SK-N-SH (cell line): ENCODE data around the gene CFAP43. TPM values are rescaled to one million over a fixed set of nuclear protein-coding genes. Genes with fewer than 3 reads are reported as not detected.

ENCODE experiments used
- CTCF ChIA-PET: fragments of 300-600, 350-600 bp; formaldehyde crosslinking; extraction: SDS; loops from one replicate; lab custom pipeline; 2021; lab: Yijun Ruan, JAX
- POLR2A ChIA-PET: fragments of 350-600 bp; sonication (Branson Sonifier 250); formaldehyde crosslinking; extraction: SDS; loops from one replicate; lab custom pipeline; 2020; ENCODE audit warnings: antibody characterized with exemption, inconsistent platforms; lab: Yijun Ruan, JAX
- DNase-seq: peaks from one replicate; pipeline ENCODE4 v3.0.0; 2012
- H2AFZ ChIP-seq: fragments of 200-600 bp; sonication (generic); 2 replicates; pipeline ENCODE4 v1.8.1; 2016; ENCODE audit warnings: antibody characterized with exemption, mild to moderate bottlenecking, low read depth
- H3F3A ChIP-seq: fragments of 200-600 bp; sonication (generic); replicated peaks from 2 replicates; pipeline ENCODE3; 2016; ENCODE audit warnings: antibody characterized with exemption, mild to moderate bottlenecking; ENCODE audit not compliant: insufficient read depth
- H3K27ac ChIP-seq, 2 experiments: fragments of 200-500 bp in 1 of 2; fragments of 200-600 bp in 1 of 2; sonication (Bioruptor generic) in 1 of 2; sonication (generic), shearing (Covaris generic) in 1 of 2; 2 replicates each; pipeline versions ENCODE4 v1.5.1 to v1.6.1; 2014 to 2016; ENCODE audit warnings: low read depth in 2 of 2, inconsistent platforms in 1 of 2, low read length in 1 of 2, mild to moderate bottlenecking in 1 of 2, mixed read lengths in 1 of 2
- H3K27me3 ChIP-seq: fragments of 200-600 bp; sonication (generic), shearing (Covaris generic); 2 replicates; pipeline ENCODE4 v1.6.1; 2016; ENCODE audit warnings: mixed run types; ENCODE audit not compliant: insufficient read depth
- H3K36me3 ChIP-seq, 2 experiments: fragments of 200-500 bp in 1 of 2; fragments of 200-600 bp in 1 of 2; sonication (Bioruptor generic) in 1 of 2; sonication (generic) in 1 of 2; replicated peaks in 1 of 2; 2 replicates each; pipeline versions ENCODE3 to v1.5.1; 2014 to 2016; ENCODE audit warnings: low read length in 1 of 2, mild to moderate bottlenecking in 1 of 2; ENCODE audit not compliant: insufficient read depth in 2 of 2, control insufficient read depth in 1 of 2
- H3K4me1 ChIP-seq, 2 experiments: fragments of 200-500 bp in 1 of 2; fragments of 200-600 bp in 1 of 2; sonication (Bioruptor generic) in 1 of 2; sonication (generic), shearing (Covaris generic) in 1 of 2; 2 replicates each; pipeline versions ENCODE4 v1.5.1 to v1.6.1; 2014 to 2016; ENCODE audit warnings: low read depth in 1 of 2, low read length in 1 of 2, mixed run types in 1 of 2; ENCODE audit not compliant: insufficient read depth in 2 of 2, control insufficient read depth in 1 of 2
- H3K4me2 ChIP-seq: fragments of 200-600 bp; sonication (generic), shearing (Covaris generic); 2 replicates; pipeline ENCODE4 v1.6.1; 2017; ENCODE audit warnings: mixed run types
- H3K4me3 ChIP-seq, 2 experiments: fragments of 200-500 bp in 1 of 2; fragments of 200-600 bp in 1 of 2; sonication (Bioruptor generic) in 1 of 2; sonication (generic), shearing (Covaris generic) in 1 of 2; 2 replicates each; pipeline versions ENCODE4 v1.5.1 to v1.8.1; 2014 to 2016; ENCODE audit warnings: low read depth in 2 of 2, inconsistent platforms in 1 of 2, low read length in 1 of 2, mild to moderate bottlenecking in 1 of 2, mixed read lengths in 1 of 2, moderate library complexity in 1 of 2
- H3K79me2 ChIP-seq: fragments of 200-600 bp; sonication (generic); 2 replicates; pipeline ENCODE4 v1.8.1; 2017; ENCODE audit warnings: mild to moderate bottlenecking; ENCODE audit not compliant: insufficient read depth
- H3K9ac ChIP-seq: fragments of 200-600 bp; sonication (generic); 2 replicates; pipeline ENCODE4 v1.6.1; 2017; ENCODE audit warnings: mixed run types
- H3K9me2 ChIP-seq: fragments of 200-600 bp; sonication (generic); 2 replicates; pipeline ENCODE4 v1.6.1; 2017; ENCODE audit warnings: mixed run types
- H3K9me3 ChIP-seq: fragments of 200-600 bp; sonication (generic); 2 replicates; pipeline ENCODE4 v1.6.1; 2017; ENCODE audit warnings: mixed run types, mild to moderate bottlenecking, moderate library complexity
- H4K20me1 ChIP-seq: fragments of 200-600 bp; sonication (generic); 2 replicates; pipeline ENCODE4 v1.6.1; 2017; ENCODE audit warnings: mild to moderate bottlenecking, mixed run types; ENCODE audit not compliant: insufficient read depth
- ELF1 ChIP-seq: IDR thresholded peaks from 2 replicates; pipeline ENCODE4 v1.4.0; 2012
- FOXJ3 ChIP-seq: sonication (generic); formaldehyde crosslinking; IDR thresholded peaks from 2 replicates; pipeline ENCODE4 v1.5.1; 2020; ENCODE audit warnings: mild to moderate bottlenecking, missing genetic modification reagents
- GATA2 ChIP-seq: sonication (generic); formaldehyde crosslinking; IDR thresholded peaks from 2 replicates; pipeline ENCODE4 v1.5.0; 2020; ENCODE audit warnings: mild to moderate bottlenecking, missing genetic modification reagents
- JUND ChIP-seq: IDR thresholded peaks from 2 replicates; pipeline ENCODE4 v1.4.0; 2012
- MXI1 ChIP-seq: IDR thresholded peaks from 2 replicates; pipeline ENCODE4 v1.6.1; 2012; ENCODE audit warnings: mild to moderate bottlenecking, low read depth, low read length, improper control_type of control experiment
- NFIC ChIP-seq: IDR thresholded peaks from 2 replicates; pipeline ENCODE4 v1.4.0; 2012; ENCODE audit warnings: borderline replicate concordance
- RAD21 ChIP-seq: IDR thresholded peaks from 2 replicates; pipeline ENCODE4 v1.6.1; 2012; ENCODE audit warnings: mild to moderate bottlenecking, low read length
- RCOR1 ChIP-seq: fragments of 150-350 bp; IDR thresholded peaks from 2 replicates; pipeline ENCODE4 v1.6.1; 2017; ENCODE audit warnings: antibody characterized with exemption, low read length
- RFX5 ChIP-seq: IDR thresholded peaks from 2 replicates; pipeline ENCODE4 v1.6.1; 2012; ENCODE audit warnings: mild to moderate bottlenecking, improper control_type of control experiment, low read length
- RXRA ChIP-seq: IDR thresholded peaks from 2 replicates; pipeline ENCODE4 v1.4.0; 2012; ENCODE audit warnings: low read depth, mild to moderate bottlenecking, borderline replicate concordance
- TAF1 ChIP-seq: IDR thresholded peaks from 2 replicates; pipeline ENCODE4 v1.6.1; 2012; ENCODE audit warnings: low read depth, mild to moderate bottlenecking, low read length, moderate library complexity, borderline replicate concordance
- USF2 ChIP-seq: fragments of 150-350 bp; IDR thresholded peaks from 2 replicates; pipeline ENCODE4 v1.6.1; 2017; ENCODE audit warnings: antibody characterized with exemption, low read length, low read depth, borderline replicate concordance
- WGBS: methylation state at CpG from one replicate; pipeline ENCODE4 v1.1.6; 2017; ENCODE audit warnings: low lambda C conversion rate; 5-methylcytosine and 5-hydroxymethylcytosine counted together
- polyA plus RNA-seq, 3 experiments: library from polyadenylated mRNA; depleted of rRNA; stranded (reverse); fragments of >200 nt; gene quantifications; 2 replicates each; pipeline ENCODE4 v1.2.3, GENCODE V29; 2012
- TF ChIP-seq, protein P1 (sequence below): fragments of 150-350 bp; IDR thresholded peaks from 2 replicates; pipeline ENCODE4 v1.6.1; 2016; ENCODE audit warnings: mild to moderate bottlenecking, low read depth, low read length

CFAP43 gene
- polyA plus RNA-seq, 1 of the 3 experiments (the other 2 are of a cell fraction): 0.35 TPM

- H3F3A ChIP-seq: peaks cover 59% of the 10 kb centered on the region
- ChIA-PET CTCF (interaction anchor here (1.1 to 3.2 kb wide), 5 partner anchors 15 to 372 kb away, joined by 3 to 13 read pairs (median 4); no protein-coding TSS in a partner anchor), POLR2A (no interaction called here)
- no peaks in the 10 kb centered on the region for H3K27me3 ChIP-seq
- DNase-seq: no peak
- H3K4me2 ChIP-seq: peak overlapping the region; percentile 53; the same call in 1 of the 2 replicates
- H3K36me3 ChIP-seq: peaks cover 65 to 71% of the 10 kb centered on the region in 2 experiments
- no peaks in the 10 kb centered on the region for H3K9me3 ChIP-seq
- H3K79me2 ChIP-seq: peaks cover 88% of the 10 kb centered on the region
- H3K4me3 ChIP-seq: no peak overlapping the region; a peak in 1 of 4 replicates
- no peak overlapping the region; the same call in 1 of the 2 replicates for H3K9ac ChIP-seq
- no peaks in the 10 kb centered on the region for H3K9me2 ChIP-seq
- peaks cover 17% of the 10 kb centered on the region for H4K20me1 ChIP-seq
- H3K27ac ChIP-seq: peak overlapping the region in 1 of 2 experiments; percentile 93; a peak in 2 of 4 replicates
- 82% methylated on average over 3 of the region's 3 CpGs for WGBS
- H3K4me1 ChIP-seq: peaks cover 11 to 35% of the 10 kb centered on the region in 2 experiments
- no peak overlapping the region for H2AFZ ChIP-seq
- TF ChIP-seq JUND (no peak), RAD21 (no peak), NFIC (no peak), FOXJ3 (CRISPR knock-in tag) (no peak), RXRA (no peak), ELF1 (no peak), MXI1 (no peak), RCOR1 (no peak), USF2 (no peak)
- TF ChIP-seq, protein P1, sequence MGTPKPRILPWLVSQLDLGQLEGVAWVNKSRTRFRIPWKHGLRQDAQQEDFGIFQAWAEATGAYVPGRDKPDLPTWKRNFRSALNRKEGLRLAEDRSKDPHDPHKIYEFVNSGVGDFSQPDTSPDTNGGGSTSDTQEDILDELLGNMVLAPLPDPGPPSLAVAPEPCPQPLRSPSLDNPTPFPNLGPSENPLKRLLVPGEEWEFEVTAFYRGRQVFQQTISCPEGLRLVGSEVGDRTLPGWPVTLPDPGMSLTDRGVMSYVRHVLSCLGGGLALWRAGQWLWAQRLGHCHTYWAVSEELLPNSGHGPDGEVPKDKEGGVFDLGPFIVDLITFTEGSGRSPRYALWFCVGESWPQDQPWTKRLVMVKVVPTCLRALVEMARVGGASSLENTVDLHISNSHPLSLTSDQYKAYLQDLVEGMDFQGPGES: no peak
These were observed 27.3 kb upstream of the CFAP43 start for GRCh38 chr10:104259456-104259855.

DNA sequence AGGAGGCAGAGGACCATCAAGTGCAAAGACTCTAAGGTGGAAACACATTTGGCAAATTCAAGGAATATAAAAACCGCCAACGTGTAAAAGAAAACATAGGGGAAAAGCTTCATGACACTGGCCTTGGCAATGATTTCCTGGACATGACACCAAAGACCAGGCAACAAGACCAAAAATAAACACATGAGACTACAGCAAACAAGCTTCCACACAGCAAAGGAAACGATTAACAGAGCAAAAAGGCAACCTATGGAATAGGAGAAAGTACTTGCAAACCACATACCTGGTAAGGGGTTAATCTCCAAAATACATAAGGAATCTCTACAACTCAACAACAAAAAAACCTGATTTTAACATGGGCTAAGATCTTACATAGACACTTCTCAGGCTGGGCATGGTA is 26.0 kb upstream of the CFAP43 start:
- no peak for TF ChIP-seq RFX5
- no peak for TF ChIP-seq USF2
- TF ChIP-seq TAF1: no peak
- TF ChIP-seq GATA2 (CRISPR knock-in tag): no peak
- Histone ChIP-seq H3K9me2 (no peaks in the 10 kb centered on the region), H3K79me2 (peaks cover 80% of the 10 kb centered on the region), H3K9me3 (no peaks in the 10 kb centered on the region), H4K20me1 (peaks cover 17% of the 10 kb centered on the region), H3K4me3 (no peak overlapping the region), H3K9ac (no peak overlapping the region), H3K4me2 (no peak overlapping the region), H3F3A (peaks cover 50% of the 10 kb centered on the region), H2AFZ (no peak overlapping the region), H3K27ac (peak overlapping the region in 1 of 2 experiments; percentile 93; a peak in 1 of 4 replicates), H3K36me3 (peaks cover 53 to 58% of the 10 kb centered on the region in 2 experiments), H3K4me1 (peaks cover 14 to 39% of the 10 kb centered on the region in 2 experiments), H3K27me3 (no peaks in the 10 kb centered on the region)
- CTCF ChIA-PET: interaction anchor here (0.6 to 3.2 kb wide), 4 partner anchors 9 to 370 kb away, joined by 4 to 13 read pairs (median 4); no protein-coding TSS in a partner anchor
- DNase-seq: no peak
- WGBS: 90% methylated on average over 3 of the region's 3 CpGs
- POLR2A ChIA-PET: interaction anchor here (1.3 kb wide), 1 partner anchor 11 kb away, joined by 4 read pairs; the partner anchor contains the start of gene GSTO2
